Glomerular visceral epithelial cell (primary cell): ENCODE results near the gene PLEKHA5.
"Not testable (repeated sequence)": the region's sequence is repeated elsewhere in the genome, so short reads cannot be mapped to it uniquely, and the experiment has no call there.

ENCODE experiments used
- DNase-seq: peaks from one replicate; pipeline ENCODE4 v3.0.0-alpha.2; 2016; ENCODE audit errors: extremely low spot score

Gene PLEKHA5, protein sequence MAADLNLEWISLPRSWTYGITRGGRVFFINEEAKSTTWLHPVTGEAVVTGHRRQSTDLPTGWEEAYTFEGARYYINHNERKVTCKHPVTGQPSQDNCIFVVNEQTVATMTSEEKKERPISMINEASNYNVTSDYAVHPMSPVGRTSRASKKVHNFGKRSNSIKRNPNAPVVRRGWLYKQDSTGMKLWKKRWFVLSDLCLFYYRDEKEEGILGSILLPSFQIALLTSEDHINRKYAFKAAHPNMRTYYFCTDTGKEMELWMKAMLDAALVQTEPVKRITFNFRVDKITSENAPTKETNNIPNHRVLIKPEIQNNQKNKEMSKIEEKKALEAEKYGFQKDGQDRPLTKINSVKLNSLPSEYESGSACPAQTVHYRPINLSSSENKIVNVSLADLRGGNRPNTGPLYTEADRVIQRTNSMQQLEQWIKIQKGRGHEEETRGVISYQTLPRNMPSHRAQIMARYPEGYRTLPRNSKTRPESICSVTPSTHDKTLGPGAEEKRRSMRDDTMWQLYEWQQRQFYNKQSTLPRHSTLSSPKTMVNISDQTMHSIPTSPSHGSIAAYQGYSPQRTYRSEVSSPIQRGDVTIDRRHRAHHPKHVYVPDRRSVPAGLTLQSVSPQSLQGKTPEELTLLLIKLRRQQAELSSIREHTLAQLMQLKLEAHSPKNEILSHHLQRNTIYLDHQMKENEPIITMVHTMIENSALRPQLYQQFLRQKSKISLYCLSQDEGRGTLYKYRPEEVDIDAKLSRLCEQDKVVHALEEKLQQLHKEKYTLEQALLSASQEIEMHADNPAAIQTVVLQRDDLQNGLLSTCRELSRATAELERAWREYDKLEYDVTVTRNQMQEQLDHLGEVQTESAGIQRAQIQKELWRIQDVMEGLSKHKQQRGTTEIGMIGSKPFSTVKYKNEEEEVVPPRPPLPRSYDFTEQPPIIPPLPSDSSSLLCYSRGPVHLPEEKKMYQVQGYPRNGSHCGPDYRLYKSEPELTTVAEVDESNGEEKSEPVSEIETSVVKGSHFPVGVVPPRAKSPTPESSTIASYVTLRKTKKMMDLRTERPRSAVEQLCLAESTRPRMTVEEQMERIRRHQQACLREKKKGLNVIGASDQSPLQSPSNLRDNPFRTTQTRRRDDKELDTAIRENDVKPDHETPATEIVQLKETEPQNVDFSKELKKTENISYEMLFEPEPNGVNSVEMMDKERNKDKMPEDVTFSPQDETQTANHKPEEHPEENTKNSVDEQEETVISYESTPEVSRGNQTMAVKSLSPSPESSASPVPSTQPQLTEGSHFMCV

DNA sequence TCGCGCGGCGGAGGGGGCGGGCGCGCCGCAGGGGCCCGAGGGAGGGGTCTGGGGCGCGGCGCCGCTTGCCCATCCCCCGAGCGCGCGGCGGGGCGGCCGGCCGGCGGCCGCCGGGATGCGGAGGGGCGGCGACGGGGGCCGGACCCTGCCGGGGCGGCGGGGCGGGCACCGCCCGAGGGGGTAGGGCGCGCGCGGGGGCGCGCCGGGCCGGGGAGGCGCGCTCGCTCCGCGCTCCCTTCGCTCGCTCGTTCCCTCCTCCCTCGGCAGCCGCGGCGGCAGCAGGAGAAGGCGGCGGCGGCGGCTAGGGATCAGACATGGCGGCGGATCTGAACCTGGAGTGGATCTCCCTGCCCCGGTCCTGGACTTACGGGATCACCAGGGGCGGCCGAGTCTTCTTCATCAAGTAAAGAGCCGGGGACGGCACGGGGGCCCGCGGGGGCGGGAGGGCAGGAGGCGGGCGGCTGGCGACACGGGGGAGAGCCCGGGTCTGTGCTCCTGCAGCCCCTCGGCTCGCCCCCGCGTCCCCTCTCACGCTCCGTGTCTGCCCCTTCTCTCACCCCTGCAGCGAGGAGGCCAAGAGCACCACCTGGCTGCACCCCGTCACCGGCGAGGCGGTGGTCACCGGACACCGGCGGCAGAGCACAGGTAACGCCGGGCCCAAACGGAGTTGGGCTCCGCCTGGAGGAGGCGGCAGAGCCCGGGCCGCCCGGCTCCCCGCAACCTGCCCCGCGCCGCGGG lies at the start of gene PLEKHA5:
PLEKHA5 (plus strand) TSS at position 248 of the 738 bp plus-strand sequence; CDS start at position 315, 67 bp downstream.
- DNase-seq = peak; percentile 75

DNA sequence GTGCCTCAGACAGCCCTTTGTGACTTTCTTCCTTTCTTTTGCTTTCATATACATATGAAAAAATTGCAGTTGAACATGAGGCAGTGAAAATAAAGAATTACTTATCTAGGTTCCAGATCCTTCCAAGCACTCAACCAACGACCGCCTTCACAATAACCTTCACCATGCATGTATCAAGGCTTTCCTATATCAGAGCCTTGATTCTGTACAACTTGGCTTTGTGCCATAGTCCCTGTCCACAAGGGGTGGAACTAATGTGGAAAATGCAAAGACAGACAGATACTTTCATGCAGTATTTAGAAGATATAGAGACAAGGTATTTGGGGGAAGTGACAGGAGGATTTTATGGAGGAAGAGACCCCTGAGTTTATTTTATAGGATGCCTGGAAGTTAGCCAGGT lies 48.6 kb upstream of the PLEKHA5 start:
- no peak for DNase-seq

DNA sequence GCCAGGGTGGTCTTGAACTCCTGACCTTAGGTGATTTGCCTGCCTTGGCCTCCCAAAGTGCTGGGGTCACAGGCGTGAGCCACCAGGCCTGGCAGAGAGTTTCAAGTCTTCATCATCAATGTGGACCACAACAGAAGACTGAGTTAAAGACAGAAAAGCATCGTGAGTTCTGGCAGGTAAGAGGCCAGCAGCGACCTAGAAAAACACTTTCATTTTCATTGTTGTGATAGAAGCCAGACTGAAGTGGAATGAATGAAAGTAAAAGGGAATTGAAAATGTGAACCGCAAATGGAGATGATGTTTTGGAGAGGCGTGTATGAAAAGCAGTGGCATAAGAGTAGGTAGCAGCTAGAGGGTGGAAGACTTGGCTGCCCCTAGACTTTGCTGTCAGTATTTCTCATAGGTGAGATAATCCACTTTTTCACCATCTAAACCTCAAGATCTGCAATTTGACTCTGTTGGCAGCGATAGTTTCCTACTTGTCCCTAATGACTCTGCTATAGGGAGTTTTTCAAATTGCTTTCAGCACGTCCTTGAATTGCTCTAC lies 47.1 kb upstream of the PLEKHA5 start:
- no peak for DNase-seq

DNA sequence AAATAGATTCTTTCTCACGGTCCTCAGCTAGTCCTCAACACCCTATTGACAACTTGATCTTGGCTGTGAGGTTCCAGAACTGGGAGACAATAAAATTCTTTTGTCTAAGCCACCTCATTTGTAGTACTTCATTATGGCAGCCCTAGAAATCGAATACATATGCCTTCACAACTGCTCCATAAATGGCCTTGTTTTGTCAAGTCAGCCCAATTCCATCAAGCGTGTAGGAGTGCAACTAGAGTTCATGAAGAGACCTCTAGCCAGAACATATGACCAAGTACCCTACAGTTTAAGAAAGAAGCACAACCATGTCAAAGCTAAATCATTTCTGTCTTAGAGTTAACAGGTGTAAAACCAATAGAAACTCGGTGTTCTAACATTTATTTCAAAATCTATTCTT lies 45.0 kb upstream of the PLEKHA5 start:
- no peak for DNase-seq

DNA sequence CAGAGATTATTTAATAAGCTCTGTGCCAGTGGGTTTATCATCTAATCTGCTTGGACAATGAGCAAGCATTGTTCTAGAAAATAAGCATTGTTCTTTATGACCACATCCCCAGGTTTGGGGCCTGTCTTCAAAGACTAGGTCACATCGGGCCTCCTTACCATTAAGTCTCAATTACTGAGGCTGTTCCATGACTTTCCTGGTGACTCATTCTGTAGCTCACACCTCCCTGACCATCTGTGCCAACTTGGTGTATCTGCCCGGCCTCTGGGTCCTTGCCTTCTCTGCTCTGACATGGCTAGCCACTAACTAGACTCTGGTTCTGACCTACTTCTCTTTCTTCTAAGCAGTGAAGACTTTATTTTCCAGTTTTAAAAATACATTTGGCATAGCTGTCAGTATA lies 44.4 kb upstream of the PLEKHA5 start:
- DNase-seq = no peak

DNA sequence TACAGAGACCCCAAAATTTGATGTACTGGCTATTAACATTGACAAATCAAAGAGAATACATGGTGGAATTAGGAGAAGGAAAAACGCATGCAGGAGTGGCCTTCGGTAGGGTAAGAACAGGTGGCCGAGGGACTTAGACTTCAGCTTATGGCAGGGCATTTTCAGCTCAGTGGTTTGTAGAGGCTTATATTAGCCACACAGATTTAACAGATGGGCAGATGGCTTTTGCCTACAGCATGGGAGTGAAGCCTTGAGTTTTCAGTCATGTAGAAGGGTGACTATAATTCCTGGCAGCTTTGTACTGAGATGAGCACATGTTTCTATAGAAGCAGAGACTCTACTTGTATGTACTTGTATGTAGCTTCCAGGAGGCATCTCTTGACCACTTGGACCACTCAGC lies 40.9 kb upstream of the PLEKHA5 start:
- DNase-seq = no peak

DNA sequence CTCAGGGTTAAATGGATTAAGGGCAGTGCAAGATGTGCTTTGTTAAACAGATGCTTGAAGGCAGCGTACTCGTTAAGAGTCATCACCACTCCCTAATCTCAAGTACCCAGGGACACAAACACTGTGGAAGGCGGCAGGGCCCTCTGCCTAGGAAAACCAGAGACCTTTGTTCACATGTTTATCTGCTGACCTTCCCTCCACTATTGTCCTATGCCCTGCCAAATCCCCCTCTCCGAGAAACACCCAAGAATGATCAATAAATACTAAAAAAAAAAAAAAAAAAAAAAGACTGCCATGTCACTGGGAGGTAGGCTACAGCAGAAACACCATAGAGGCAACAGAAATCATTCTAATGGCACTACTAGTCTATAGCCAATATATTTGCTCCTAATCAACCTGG lies 37.1 kb upstream of the PLEKHA5 start:
- DNase-seq = not testable (repeated sequence)

DNA sequence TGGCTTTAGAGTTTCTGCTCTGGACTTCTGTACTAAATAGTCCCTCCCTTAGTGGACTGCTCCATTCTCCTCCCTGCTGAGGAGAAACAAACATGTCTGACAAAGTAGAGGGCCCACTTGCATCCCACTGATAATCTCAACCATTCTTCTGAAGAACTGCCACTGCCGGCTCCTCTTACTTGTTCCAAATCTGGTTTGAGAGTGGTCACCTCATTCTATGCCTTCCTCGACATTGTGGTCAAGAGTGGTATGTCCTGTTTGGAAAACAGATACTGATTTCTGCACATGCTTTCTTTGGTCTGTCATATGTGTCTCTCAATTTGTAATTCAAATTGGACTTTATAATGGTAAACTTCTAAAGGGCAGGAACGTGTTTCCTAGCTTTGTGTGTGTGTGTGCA lies 36.3 kb upstream of the PLEKHA5 start:
- no peak for DNase-seq

DNA sequence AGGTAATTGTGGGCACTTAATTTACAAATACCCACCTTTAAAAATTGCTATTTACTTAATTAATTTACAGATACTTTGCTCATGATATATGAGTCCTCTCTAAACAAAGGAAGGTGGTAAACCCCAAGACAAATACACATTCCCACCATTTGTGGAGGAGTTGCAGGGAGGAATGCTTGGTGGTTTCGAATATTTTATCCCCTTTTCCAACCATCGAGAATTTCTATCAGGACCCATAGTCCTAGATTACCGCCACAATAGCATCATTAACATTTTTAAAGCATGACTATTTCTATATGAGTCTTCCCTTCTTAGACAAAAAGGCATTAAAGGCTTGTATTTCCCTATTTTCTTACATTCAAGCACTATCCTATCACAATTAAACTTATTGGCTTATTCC lies 34.2 kb upstream of the PLEKHA5 start:
- DNase-seq = no peak

DNA sequence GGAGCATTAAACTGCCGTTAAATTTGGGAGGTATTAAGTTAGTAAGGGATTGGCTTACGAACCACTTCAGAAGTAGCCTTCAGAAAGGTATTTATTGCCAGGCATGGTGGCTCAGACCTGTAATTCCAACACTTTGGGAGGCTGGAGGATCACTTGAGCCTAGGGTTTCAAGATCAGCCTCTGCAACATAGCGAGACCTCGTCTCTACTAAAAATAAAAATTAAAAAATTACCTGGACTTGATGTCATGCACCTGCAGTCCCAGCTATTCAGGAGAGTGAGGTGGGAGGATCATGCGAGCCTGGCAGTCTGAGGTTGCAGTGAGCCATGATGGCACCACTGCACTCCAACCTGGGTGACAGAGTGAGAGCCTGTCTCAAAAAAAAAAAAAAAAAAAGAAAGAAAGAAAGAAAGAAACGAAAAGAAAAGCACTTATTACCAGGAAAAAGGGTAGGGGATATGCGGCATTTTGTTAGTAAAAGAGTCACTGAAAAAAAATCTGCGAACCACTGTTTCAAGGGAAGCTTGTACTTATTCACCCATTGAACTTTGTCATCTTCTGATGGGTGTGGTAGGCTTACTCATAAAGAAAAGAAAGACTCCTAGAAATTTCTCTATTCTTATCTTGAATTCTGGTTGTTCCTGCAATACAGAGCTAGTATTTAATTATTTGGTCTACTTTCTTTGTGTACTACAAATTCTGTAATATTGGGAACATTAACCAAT lies 33.6 kb upstream of the PLEKHA5 start:
- DNase-seq = no peak

DNA sequence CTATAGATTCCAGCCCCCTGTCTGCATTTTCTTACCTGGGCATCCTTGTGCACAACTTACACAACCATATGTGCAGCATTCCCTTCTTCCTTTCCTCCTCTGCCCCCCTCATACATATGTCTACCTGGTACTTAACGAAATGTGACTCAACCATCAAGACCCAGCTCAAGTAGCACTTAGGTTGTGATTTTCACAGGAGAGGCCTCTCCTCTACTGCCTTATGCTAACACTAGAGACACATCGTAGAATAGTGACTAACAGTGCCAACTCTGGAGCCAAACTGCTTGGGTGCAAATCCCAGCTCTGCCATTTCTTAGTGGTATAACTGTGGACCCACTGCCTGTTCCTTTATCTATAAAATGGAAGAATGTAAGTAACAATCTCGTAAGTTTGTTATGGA lies 24.1 kb upstream of the PLEKHA5 start:
- no peak for DNase-seq

DNA sequence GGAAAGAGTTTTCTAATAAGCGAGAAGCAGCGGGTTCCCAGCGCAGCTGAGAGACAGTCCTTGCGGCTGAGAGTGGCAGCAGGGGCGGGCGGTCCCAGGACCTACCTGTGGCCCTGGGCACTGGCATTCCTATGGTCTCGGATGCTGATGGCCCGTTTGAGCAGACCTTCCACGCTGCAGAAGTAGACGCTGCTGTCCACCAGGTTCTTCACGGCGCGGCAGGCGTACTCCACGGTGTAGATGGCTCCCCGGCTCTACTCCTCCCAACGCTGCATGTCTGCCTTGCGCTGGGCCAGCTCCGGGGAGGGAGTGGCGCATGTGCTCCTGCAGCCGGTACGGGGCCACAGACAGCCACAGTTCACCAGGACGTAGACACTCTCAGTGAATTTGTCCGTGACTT lies 21.8 kb upstream of the PLEKHA5 start:
- DNase-seq = no peak

DNA sequence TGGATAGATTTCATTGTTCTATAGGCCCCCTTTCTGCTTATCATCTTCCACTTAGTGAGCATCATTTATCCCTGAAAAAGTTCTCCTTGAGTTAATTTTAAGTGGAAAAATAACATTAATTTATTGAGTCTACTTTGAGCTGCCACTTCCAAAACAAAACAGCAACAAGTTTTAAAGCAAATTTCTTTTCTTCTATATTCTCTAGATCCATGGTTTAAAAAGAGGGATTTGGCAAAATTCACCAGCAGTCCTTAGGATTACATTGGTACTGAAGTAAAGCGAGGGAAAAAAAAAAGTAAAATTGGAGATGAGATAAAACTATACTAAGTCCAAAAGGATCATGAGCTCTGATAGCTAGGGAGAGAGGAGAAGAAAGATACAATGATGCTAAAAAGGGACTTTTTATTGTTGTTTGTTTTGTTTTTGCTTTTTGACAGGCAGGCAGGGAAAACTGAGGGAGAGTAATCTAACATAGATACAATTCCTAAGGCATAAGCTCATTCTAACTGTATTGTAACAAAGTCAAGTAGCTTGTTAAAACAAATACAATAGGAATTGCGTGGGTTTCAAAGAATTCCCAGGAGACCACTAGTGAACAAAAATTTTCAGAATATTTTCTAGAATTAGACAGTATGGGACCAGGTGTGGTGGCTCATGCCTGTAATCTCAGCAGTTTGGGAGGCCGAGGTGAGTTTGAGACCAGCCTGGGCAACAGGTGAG lies 19.2 kb upstream of the PLEKHA5 start:
- no peak for DNase-seq

DNA sequence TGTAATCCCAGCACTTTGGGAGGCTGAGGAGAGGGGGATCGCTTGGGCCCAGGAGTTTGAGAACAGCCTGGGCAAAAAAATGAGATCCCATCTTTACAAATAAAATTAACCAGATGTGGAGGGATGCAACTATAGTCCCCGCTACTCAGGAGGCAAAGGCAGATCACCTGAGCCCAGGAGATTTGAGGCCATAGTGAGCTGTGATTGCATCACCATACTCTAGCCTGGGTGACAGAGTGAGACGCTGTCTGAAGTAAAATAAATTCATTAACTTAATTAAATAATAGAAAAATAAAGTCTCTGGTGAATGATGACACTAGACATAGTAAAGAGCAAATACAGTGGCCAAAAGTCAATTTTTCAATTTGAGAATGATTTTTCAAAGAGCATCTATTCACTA lies 16.1 kb upstream of the PLEKHA5 start:
- DNase-seq = no peak

DNA sequence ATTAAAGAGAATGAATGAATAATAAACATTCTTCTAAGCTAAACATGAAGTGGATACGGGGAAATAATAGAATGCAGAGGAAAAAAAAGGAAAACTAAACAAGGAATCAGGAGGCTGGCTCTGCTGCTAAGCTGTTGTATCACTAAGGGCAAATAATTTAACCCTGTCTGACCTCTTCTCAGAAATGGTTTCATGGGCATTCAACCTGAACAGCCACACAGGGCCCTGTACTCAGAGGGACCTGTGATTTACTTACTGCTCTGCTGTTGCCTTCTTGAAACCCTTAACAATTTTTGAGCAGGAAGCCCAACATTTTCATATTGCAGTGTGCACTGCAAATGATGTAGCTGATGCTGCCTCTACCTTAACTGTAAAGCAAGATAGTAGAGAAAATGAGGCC lies 14.2 kb upstream of the PLEKHA5 start:
- DNase-seq = no peak

DNA sequence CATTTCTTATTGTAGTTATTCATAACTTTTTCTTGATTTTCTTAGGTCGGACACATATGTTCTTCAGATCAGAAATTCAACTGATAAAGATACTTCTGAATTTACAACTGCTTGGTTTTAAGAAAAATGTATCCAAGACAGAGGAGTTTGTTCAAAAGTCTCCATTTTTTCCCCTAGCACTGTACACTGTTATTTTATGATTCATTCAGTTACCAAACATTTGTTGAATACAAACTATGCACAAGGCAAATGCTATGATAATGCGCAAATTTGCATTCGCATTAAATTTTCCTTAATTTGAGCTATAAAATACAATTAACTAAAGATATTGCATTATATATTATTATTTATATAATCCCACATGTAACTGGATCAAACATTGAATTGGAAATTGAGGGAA lies 10.1 kb upstream of the PLEKHA5 start:
- no peak for DNase-seq

DNA sequence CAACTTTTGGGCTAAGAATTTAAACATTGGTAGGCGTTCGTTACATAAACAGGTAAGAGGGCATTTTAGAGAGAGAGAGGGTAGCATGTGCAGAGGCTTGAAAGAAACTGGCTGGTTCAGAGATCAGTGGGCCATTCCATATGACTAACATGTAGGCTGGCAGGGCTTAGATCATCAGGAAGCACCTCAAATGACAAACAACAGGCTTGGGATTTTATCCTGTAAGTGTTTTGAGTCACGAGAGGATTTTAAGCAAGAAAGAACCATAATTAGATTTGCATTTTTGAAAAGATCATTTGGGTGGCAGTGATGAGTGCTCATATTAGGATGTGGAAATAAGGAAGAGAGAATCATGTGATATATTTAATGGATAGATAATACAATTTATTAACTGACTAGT lies 8.7 kb upstream of the PLEKHA5 start:
- DNase-seq = peak; percentile 41

DNA sequence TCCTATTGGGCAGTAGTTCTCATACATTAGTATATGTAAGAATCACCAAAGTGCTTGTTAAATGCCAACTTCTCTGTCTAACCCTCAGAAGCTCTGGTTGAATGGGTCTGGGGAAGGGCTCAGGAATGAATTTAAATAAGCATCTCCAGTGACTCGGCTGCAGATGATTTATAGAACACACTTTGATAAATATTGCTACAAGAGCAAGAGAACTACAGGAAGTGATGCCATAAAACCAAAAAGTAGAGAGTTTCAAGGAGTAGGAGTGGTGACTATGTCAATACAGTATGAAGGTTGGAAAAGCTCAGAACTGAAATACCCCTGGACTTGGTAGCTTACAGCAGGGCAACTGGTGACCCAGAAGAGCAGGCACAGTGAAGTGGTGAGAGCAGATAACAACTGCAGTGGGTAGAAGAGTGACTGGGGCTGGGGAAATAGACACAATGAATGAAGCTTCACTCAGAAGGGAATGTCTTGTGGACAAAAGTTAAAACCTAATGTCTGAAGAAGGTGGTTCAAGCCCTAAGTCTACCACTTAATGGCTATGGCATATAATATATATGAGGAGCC lies 8.0 kb upstream of the PLEKHA5 start:
- DNase-seq = no peak

DNA sequence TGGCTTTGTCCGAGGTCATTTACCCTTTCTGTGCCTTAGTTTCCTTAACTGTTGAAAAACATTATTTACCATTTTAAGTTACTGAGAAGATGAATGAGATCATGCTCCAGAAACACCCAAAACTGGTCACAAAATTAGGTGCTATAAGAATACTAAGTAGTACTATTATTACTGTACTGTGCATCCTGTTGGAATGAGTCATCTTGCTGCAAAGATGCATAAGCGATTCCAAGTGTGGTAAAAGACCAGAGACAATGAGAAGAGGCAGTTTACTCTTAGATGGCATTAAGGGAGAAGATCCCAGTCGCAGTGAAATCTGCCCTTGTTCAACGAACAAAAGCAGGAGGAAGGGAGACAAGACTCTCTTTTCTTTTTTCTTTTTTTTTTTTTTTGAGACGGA lies 4.2 kb upstream of the PLEKHA5 start:
- DNase-seq = no peak

DNA sequence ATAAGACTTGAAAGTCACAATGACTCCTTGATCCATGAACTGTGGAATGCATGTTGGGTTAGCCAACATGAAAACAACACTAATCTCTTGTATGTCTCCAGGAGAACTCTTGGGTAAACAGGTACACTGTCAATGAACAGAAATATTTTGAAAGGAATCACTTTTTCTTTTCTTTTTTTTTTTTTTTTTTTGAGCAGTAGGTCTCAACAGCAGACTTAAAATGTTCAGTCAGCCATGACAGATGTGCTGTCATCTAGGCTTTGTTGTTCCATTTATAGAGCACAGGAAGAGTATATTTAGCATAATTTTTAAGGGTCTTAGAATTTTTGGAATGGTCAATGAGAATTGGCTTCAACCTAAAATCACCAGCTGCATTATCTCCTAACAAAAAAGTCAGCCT lies 2.3 kb upstream of the PLEKHA5 start:
- no peak for DNase-seq
